Esophagus squamous epithelium (tissue), 4 donors: ENCODE results near the gene ROR1.

Experiments
- POLR2A ChIP-seq, 4 donors: fragments of 450-650 bp; IDR thresholded peaks; one replicate each; pipeline ENCODE4 v1.6.1; 2017; ENCODE audit warnings: antibody characterized with exemption in 4 of 4, mild to moderate bottlenecking in 4 of 4, moderate library complexity in 3 of 4
- TF ChIP-seq, protein P1 (sequence below), 6 experiments: fragments of 450-650 bp in 4 of 6; fragments of 200-600 bp in 2 of 6; sonication (generic) in 2 of 6; IDR thresholded peaks; one replicate each; pipeline ENCODE4 v1.5.1; 2016 to 2019; ENCODE audit warnings: antibody characterized with exemption in 6 of 6, mild to moderate bottlenecking in 4 of 6, moderate library complexity in 4 of 6

DNA sequence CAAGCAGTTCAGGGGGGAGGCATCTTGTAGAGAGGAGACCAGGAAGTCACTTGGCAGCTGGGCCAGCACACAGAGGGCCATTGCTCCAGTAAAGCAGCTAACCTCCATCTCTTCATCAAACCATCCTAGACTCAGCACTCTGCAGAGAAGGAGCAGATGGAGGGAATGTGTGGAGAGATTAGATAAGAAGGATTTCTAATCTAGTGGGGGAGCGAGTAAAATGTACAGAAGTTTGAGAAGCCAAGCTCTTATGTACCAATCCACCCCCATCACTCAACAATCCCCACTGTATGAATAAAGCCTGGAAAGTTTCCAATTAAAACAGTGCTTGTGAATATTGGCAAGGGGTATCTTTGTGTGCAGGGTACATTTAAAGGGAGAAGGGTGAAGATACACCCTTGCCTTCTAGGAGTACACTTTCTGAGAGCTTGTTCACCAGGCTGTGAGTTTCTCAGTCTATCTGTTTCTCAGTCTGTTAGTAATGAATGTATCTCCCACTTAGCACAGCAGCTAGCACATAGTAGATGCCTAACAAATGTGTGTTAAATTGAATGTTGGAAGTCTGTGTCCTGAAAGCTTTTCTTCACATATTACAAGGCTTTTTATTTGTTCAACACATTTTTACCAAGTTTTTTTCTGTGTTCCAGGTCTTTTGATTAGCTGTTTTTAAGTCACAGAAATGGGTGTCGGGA, 286.9 kb downstream of the ROR1 start:
- TF ChIP-seq, protein P1, sequence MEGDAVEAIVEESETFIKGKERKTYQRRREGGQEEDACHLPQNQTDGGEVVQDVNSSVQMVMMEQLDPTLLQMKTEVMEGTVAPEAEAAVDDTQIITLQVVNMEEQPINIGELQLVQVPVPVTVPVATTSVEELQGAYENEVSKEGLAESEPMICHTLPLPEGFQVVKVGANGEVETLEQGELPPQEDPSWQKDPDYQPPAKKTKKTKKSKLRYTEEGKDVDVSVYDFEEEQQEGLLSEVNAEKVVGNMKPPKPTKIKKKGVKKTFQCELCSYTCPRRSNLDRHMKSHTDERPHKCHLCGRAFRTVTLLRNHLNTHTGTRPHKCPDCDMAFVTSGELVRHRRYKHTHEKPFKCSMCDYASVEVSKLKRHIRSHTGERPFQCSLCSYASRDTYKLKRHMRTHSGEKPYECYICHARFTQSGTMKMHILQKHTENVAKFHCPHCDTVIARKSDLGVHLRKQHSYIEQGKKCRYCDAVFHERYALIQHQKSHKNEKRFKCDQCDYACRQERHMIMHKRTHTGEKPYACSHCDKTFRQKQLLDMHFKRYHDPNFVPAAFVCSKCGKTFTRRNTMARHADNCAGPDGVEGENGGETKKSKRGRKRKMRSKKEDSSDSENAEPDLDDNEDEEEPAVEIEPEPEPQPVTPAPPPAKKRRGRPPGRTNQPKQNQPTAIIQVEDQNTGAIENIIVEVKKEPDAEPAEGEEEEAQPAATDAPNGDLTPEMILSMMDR (IDR thresholded peaks at IDR 0.05), result no peak
- no peak for TF ChIP-seq POLR2A (IDR thresholded peaks at IDR 0.05)
